GM12891 (cell line): ENCODE measurements around the gene LDLRAD3.

Source experiments
- PAX5 ChIP-seq: IDR thresholded peaks from 2 replicates; pipeline ENCODE4 v1.6.1; 2011; ENCODE audit warnings: low read length, moderate library complexity, mild to moderate bottlenecking; ENCODE audit not compliant: insufficient read depth, severe bottlenecking
- POLR2A ChIP-seq: IDR thresholded peaks from 2 replicates; pipeline ENCODE4 v1.6.1; 2011; ENCODE audit warnings: low read depth, low read length, control low read depth
- POLR2AphosphoS5 ChIP-seq: IDR thresholded peaks from 2 replicates; pipeline ENCODE4 v1.6.1; 2011; ENCODE audit warnings: low read depth, low read length, control low read depth
- POU2F2 ChIP-seq: IDR thresholded peaks from 2 replicates; pipeline ENCODE4 v1.6.1; 2011; ENCODE audit warnings: low read depth, mild to moderate bottlenecking, control low read depth, low read length, moderate library complexity
- SPI1 ChIP-seq: IDR thresholded peaks from 2 replicates; pipeline ENCODE4 v1.6.1; 2011; ENCODE audit warnings: low read depth, low read length, control low read depth
- TAF1 ChIP-seq: IDR thresholded peaks from 2 replicates; pipeline ENCODE4 v1.6.1; 2011; ENCODE audit warnings: low read depth, low read length, control low read depth

- TF ChIP-seq POLR2A, result no peak
- TF ChIP-seq TAF1, result no peak
- TF ChIP-seq POLR2AphosphoS5, result no peak
- no peak for TF ChIP-seq SPI1
- TF ChIP-seq PAX5, result no peak
- no peak for TF ChIP-seq POU2F2
Measured at GRCh38 chr11:36196411-36196998, 252.6 kb downstream of the LDLRAD3 start.
